HEK293 (cell line): Measurements from ENCODE around the gene CAMK2D.

ENCODE experiments used
- BCL11A ChIP-seq: fragments of 450-650 bp; formaldehyde crosslinking; IDR thresholded peaks from 2 replicates; pipeline ENCODE4 v1.5.1; 2016; ENCODE audit warnings: low read depth, missing biosample characterization, missing genetic modification characterization
- EGR2 ChIP-seq: fragments of 450-650 bp; formaldehyde crosslinking; IDR thresholded peaks from 2 replicates; pipeline ENCODE4 v1.5.1; 2016; ENCODE audit warnings: low read depth, missing biosample characterization, missing genetic modification characterization
- FEZF1 ChIP-seq: fragments of 450-650 bp; formaldehyde crosslinking; IDR thresholded peaks from 2 replicates; pipeline ENCODE4 v1.5.1; 2016; ENCODE audit warnings: missing biosample characterization, missing genetic modification characterization
- GLI2 ChIP-seq: fragments of 450-650 bp; formaldehyde crosslinking; IDR thresholded peaks from 2 replicates; pipeline ENCODE4; 2017; ENCODE audit warnings: missing biosample characterization, missing genetic modification characterization, low read depth, borderline replicate concordance
- GLIS1 ChIP-seq: fragments of 450-650 bp; formaldehyde crosslinking; IDR thresholded peaks from 2 replicates; pipeline ENCODE4 v1.5.1; 2016; ENCODE audit warnings: missing biosample characterization, missing genetic modification characterization
- IKZF3 ChIP-seq: fragments of 450-650 bp; IDR thresholded peaks from 2 replicates; pipeline ENCODE4 v1.5.0; 2018; ENCODE audit warnings: missing biosample characterization, mild to moderate bottlenecking, missing genetic modification characterization, moderate library complexity
- SCRT2 ChIP-seq: fragments of 450-650 bp; formaldehyde crosslinking; IDR thresholded peaks from 2 replicates; pipeline ENCODE4 v1.5.1; 2016; ENCODE audit warnings: missing biosample characterization, missing genetic modification characterization
- WT1 ChIP-seq: fragments of 450-650 bp; formaldehyde crosslinking; IDR thresholded peaks from 2 replicates; pipeline ENCODE4 v1.5.1; 2016; ENCODE audit warnings: missing biosample characterization, missing genetic modification characterization
- ZBTB48 ChIP-seq: fragments of 450-650 bp; formaldehyde crosslinking; IDR thresholded peaks from 2 replicates; pipeline ENCODE4 v1.5.1; 2016; ENCODE audit warnings: missing biosample characterization, missing genetic modification characterization
- ZBTB7A ChIP-seq: fragments of 450-650 bp; formaldehyde crosslinking; IDR thresholded peaks from 2 replicates; pipeline ENCODE4 v1.5.1; 2016; ENCODE audit warnings: low read depth, missing biosample characterization, missing genetic modification characterization
- ZFP3 ChIP-seq: fragments of 450-650 bp; formaldehyde crosslinking; IDR thresholded peaks from 2 replicates; pipeline ENCODE4 v1.5.1; 2016; ENCODE audit warnings: low read depth, missing biosample characterization, missing genetic modification characterization
- ZNF112 ChIP-seq: fragments of 450-650 bp; formaldehyde crosslinking; IDR thresholded peaks from 2 replicates; pipeline ENCODE4 v1.5.0; 2017; ENCODE audit warnings: missing biosample characterization, missing genetic modification characterization
- ZNF155 ChIP-seq: fragments of 450-650 bp; formaldehyde crosslinking; IDR thresholded peaks from 2 replicates; pipeline ENCODE4 v1.5.1; 2016; ENCODE audit warnings: missing biosample characterization, missing genetic modification characterization
- ZNF169 ChIP-seq: fragments of 450-650 bp; formaldehyde crosslinking; IDR thresholded peaks from 2 replicates; pipeline ENCODE4 v1.5.1; 2016; ENCODE audit warnings: missing biosample characterization, missing genetic modification characterization
- ZNF211 ChIP-seq: fragments of 450-650 bp; formaldehyde crosslinking; IDR thresholded peaks from 2 replicates; pipeline ENCODE4 v1.5.1; 2016; ENCODE audit warnings: low read depth, missing biosample characterization, missing genetic modification characterization
- ZNF423 ChIP-seq: fragments of 450-650 bp; formaldehyde crosslinking; IDR thresholded peaks from 2 replicates; pipeline ENCODE4 v1.5.1; 2016; ENCODE audit warnings: missing biosample characterization, missing genetic modification characterization
- ZNF48 ChIP-seq: fragments of 450-650 bp; formaldehyde crosslinking; IDR thresholded peaks from 2 replicates; pipeline ENCODE4 v1.5.1; 2016; ENCODE audit warnings: missing biosample characterization, missing genetic modification characterization
- ZNF530 ChIP-seq: fragments of 450-650 bp; formaldehyde crosslinking; IDR thresholded peaks from 2 replicates; pipeline ENCODE4 v1.5.1; 2016; ENCODE audit warnings: low read depth, missing biosample characterization, missing genetic modification characterization
- ZNF571 ChIP-seq: fragments of 450-650 bp; formaldehyde crosslinking; IDR thresholded peaks from 2 replicates; pipeline ENCODE4 v1.5.0; 2017; ENCODE audit warnings: missing biosample characterization, missing genetic modification characterization
- ZNF621 ChIP-seq: fragments of 450-650 bp; formaldehyde crosslinking; IDR thresholded peaks from 2 replicates; pipeline ENCODE4 v1.5.1; 2017; ENCODE audit warnings: missing biosample characterization, missing genetic modification characterization
- ZNF768 ChIP-seq: fragments of 450-650 bp; formaldehyde crosslinking; IDR thresholded peaks from 2 replicates; pipeline ENCODE4 v1.5.1; 2018; ENCODE audit warnings: missing biosample characterization, mild to moderate bottlenecking, missing genetic modification characterization
- ZNF830 ChIP-seq: fragments of 450-650 bp; IDR thresholded peaks from 2 replicates; pipeline ENCODE4 v1.5.0; 2018; ENCODE audit warnings: missing biosample characterization, missing genetic modification characterization, low read depth, mild to moderate bottlenecking, moderate library complexity
- TF ChIP-seq, protein P1 (sequence below): fragments of 450-650 bp; formaldehyde crosslinking; IDR thresholded peaks from 2 replicates; pipeline ENCODE4 v1.5.1; 2017; ENCODE audit warnings: missing biosample characterization, missing genetic modification characterization
- TF ChIP-seq, protein P2 (sequence below): fragments of 450-650 bp; formaldehyde crosslinking; IDR thresholded peaks from 2 replicates; pipeline ENCODE4 v1.5.1; 2017; ENCODE audit warnings: missing biosample characterization, missing genetic modification characterization
- TF ChIP-seq, protein P3 (sequence below): sonication (generic); formaldehyde crosslinking; IDR thresholded peaks from 2 replicates; pipeline ENCODE4 v1.8.1; 2022; ENCODE audit warnings: mild to moderate bottlenecking, moderate library complexity, missing genetic modification reagents
- TF ChIP-seq, protein P4 (sequence below): fragments of 450-650 bp; formaldehyde crosslinking; conservative IDR thresholded peaks from 2 replicates; pipeline ENCODE4 v1.5.1; 2016; ENCODE audit warnings: low read depth, missing biosample characterization, missing genetic modification characterization
- TF ChIP-seq, protein P5 (sequence below): fragments of 450-650 bp; formaldehyde crosslinking; IDR thresholded peaks from 2 replicates; pipeline ENCODE4 v1.5.1; 2016; ENCODE audit warnings: missing biosample characterization, missing genetic modification characterization
- TF ChIP-seq, protein P6 (sequence below): fragments of 450-650 bp; formaldehyde crosslinking; IDR thresholded peaks from 2 replicates; pipeline ENCODE4 v1.5.1; 2016; ENCODE audit warnings: missing biosample characterization, missing genetic modification characterization, borderline replicate concordance
- TF ChIP-seq, protein P7 (sequence below): fragments of 450-650 bp; formaldehyde crosslinking; IDR thresholded peaks from 2 replicates; pipeline ENCODE4 v1.5.1; 2016; ENCODE audit warnings: missing biosample characterization, missing genetic modification characterization
- TF ChIP-seq, protein P8 (sequence below): fragments of 450-650 bp; formaldehyde crosslinking; IDR thresholded peaks from 2 replicates; pipeline ENCODE4 v1.5.1; 2016; ENCODE audit warnings: missing biosample characterization, missing genetic modification characterization

Gene CAMK2D

DNA sequence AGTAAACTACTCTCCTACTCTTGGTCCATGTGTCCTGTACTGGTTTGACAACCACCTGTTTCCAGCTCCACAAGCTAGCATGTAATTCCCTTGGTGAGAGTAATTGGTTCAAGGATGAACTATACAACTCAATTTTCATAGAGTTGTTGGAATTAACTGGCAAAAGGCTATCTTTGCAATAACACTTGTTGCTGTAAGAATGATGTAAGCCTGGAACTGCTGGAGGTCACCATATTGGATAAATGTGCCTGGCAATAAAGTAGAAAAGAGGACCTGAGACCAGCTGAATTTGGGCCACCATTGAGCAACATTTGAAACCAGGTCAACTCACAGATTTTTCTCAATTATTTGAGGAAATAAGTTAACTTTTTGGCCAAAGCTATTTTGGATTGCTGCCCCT lies 175.5 kb downstream of the CAMK2D start (continued):
- TF ChIP-seq ZNF211 (tag by site-specific recombination) (no peak), ZFP3 (no peak), EGR2 (tag by site-specific recombination) (no peak), ZNF768 (no peak), ZNF48 (tag by site-specific recombination) (no peak), IKZF3 (tag by site-specific recombination) (no peak), ZNF155 (tag by site-specific recombination) (no peak), ZNF423 (no peak), ZNF112 (tag by site-specific recombination) (no peak), ZBTB7A (tag by site-specific recombination) (no peak), ZNF571 (no peak), GLI2 (tag by site-specific recombination) (no peak), ZNF830 (tag by site-specific recombination) (no peak), ZNF169 (tag by site-specific recombination) (no peak), SCRT2 (peak; percentile 98), GLIS1 (tag by site-specific recombination) (peak; percentile 37; the same call in 1 of the 2 replicates), WT1 (tag by site-specific recombination) (no peak), ZNF621 (tag by site-specific recombination) (no peak), FEZF1 (tag by site-specific recombination) (peak; percentile 84), ZBTB48 (tag by site-specific recombination) (no peak), ZNF530 (tag by site-specific recombination) (no peak), BCL11A (tag by site-specific recombination) (no peak)
- TF ChIP-seq, protein P1, sequence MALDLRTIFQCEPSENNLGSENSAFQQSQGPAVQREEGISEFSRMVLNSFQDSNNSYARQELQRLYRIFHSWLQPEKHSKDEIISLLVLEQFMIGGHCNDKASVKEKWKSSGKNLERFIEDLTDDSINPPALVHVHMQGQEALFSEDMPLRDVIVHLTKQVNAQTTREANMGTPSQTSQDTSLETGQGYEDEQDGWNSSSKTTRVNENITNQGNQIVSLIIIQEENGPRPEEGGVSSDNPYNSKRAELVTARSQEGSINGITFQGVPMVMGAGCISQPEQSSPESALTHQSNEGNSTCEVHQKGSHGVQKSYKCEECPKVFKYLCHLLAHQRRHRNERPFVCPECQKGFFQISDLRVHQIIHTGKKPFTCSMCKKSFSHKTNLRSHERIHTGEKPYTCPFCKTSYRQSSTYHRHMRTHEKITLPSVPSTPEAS (tag by site-specific recombination): no peak
- TF ChIP-seq, protein P2, sequence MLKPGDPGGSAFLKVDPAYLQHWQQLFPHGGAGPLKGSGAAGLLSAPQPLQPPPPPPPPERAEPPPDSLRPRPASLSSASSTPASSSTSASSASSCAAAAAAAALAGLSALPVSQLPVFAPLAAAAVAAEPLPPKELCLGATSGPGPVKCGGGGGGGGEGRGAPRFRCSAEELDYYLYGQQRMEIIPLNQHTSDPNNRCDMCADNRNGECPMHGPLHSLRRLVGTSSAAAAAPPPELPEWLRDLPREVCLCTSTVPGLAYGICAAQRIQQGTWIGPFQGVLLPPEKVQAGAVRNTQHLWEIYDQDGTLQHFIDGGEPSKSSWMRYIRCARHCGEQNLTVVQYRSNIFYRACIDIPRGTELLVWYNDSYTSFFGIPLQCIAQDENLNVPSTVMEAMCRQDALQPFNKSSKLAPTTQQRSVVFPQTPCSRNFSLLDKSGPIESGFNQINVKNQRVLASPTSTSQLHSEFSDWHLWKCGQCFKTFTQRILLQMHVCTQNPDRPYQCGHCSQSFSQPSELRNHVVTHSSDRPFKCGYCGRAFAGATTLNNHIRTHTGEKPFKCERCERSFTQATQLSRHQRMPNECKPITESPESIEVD (tag by site-specific recombination): peak; percentile 67
- TF ChIP-seq, protein P3, sequence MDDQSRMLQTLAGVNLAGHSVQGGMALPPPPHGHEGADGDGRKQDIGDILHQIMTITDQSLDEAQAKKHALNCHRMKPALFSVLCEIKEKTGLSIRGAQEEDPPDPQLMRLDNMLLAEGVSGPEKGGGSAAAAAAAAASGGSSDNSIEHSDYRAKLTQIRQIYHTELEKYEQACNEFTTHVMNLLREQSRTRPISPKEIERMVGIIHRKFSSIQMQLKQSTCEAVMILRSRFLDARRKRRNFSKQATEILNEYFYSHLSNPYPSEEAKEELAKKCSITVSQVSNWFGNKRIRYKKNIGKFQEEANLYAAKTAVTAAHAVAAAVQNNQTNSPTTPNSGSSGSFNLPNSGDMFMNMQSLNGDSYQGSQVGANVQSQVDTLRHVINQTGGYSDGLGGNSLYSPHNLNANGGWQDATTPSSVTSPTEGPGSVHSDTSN: no peak
- TF ChIP-seq, protein P4, sequence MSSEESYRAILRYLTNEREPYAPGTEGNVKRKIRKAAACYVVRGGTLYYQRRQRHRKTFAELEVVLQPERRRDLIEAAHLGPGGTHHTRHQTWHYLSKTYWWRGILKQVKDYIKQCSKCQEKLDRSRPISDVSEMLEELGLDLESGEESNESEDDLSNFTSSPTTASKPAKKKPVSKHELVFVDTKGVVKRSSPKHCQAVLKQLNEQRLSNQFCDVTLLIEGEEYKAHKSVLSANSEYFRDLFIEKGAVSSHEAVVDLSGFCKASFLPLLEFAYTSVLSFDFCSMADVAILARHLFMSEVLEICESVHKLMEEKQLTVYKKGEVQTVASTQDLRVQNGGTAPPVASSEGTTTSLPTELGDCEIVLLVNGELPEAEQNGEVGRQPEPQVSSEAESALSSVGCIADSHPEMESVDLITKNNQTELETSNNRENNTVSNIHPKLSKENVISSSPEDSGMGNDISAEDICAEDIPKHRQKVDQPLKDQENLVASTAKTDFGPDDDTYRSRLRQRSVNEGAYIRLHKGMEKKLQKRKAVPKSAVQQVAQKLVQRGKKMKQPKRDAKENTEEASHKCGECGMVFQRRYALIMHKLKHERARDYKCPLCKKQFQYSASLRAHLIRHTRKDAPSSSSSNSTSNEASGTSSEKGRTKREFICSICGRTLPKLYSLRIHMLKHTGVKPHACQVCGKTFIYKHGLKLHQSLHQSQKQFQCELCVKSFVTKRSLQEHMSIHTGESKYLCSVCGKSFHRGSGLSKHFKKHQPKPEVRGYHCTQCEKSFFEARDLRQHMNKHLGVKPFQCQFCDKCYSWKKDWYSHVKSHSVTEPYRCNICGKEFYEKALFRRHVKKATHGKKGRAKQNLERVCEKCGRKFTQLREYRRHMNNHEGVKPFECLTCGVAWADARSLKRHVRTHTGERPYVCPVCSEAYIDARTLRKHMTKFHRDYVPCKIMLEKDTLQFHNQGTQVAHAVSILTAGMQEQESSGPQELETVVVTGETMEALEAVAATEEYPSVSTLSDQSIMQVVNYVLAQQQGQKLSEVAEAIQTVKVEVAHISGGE (tag by site-specific recombination): no peak
- TF ChIP-seq, protein P5, sequence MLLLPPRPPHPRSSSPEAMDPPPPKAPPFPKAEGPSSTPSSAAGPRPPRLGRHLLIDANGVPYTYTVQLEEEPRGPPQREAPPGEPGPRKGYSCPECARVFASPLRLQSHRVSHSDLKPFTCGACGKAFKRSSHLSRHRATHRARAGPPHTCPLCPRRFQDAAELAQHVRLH: no peak
- TF ChIP-seq, protein P6, sequence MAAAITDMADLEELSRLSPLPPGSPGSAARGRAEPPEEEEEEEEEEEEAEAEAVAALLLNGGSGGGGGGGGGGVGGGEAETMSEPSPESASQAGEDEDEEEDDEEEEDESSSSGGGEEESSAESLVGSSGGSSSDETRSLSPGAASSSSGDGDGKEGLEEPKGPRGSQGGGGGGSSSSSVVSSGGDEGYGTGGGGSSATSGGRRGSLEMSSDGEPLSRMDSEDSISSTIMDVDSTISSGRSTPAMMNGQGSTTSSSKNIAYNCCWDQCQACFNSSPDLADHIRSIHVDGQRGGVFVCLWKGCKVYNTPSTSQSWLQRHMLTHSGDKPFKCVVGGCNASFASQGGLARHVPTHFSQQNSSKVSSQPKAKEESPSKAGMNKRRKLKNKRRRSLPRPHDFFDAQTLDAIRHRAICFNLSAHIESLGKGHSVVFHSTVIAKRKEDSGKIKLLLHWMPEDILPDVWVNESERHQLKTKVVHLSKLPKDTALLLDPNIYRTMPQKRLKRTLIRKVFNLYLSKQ: no peak
- TF ChIP-seq, protein P7, sequence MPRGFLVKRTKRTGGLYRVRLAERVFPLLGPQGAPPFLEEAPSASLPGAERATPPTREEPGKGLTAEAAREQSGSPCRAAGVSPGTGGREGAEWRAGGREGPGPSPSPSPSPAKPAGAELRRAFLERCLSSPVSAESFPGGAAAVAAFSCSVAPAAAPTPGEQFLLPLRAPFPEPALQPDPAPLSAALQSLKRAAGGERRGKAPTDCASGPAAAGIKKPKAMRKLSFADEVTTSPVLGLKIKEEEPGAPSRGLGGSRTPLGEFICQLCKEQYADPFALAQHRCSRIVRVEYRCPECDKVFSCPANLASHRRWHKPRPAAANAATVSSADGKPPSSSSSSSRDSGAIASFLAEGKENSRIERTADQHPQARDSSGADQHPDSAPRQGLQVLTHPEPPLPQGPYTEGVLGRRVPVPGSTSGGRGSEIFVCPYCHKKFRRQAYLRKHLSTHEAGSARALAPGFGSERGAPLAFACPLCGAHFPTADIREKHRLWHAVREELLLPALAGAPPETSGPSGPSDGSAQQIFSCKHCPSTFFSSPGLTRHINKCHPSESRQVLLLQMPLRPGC (tag by site-specific recombination): no peak
- TF ChIP-seq, protein P8, sequence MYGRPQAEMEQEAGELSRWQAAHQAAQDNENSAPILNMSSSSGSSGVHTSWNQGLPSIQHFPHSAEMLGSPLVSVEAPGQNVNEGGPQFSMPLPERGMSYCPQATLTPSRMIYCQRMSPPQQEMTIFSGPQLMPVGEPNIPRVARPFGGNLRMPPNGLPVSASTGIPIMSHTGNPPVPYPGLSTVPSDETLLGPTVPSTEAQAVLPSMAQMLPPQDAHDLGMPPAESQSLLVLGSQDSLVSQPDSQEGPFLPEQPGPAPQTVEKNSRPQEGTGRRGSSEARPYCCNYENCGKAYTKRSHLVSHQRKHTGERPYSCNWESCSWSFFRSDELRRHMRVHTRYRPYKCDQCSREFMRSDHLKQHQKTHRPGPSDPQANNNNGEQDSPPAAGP: no peak
